Nephron (organoid): ENCODE measurements around the gene SMIM10L2A.
"Not testable (repeated sequence)": the region's sequence is repeated elsewhere in the genome, so short reads cannot be mapped to it uniquely, and the experiment has no call there.

Source experiments
- H3K27ac Mint-ChIP-seq, 3 experiments: 2 replicates each; pipeline ENCODE4 v1.8.0; 2020; ENCODE audit warnings: mixed read lengths in 3 of 3, mild to moderate bottlenecking in 2 of 3, moderate library complexity in 1 of 3
- H3K27me3 Mint-ChIP-seq: 2 replicates; pipeline ENCODE4 v1.8.0; 2021; ENCODE audit warnings: low read depth, mild to moderate bottlenecking, moderate library complexity, mixed read lengths
- H3K36me3 Mint-ChIP-seq: 2 replicates; pipeline ENCODE4 v1.8.0; 2020; ENCODE audit warnings: low read depth, mixed read lengths
- H3K4me1 Mint-ChIP-seq: 2 replicates; pipeline ENCODE4 v1.8.0; 2020; ENCODE audit warnings: mixed read lengths
- H3K4me3 Mint-ChIP-seq, 3 experiments: 2 replicates each; pipeline ENCODE4 v1.8.0; 2020; ENCODE audit warnings: mild to moderate bottlenecking in 3 of 3, mixed read lengths in 3 of 3, moderate library complexity in 2 of 3
- H3K9me3 Mint-ChIP-seq: 2 replicates; pipeline ENCODE4 v1.8.0; 2020; ENCODE audit warnings: mixed read lengths
- TF ChIP-seq, protein P1 (sequence below), 3 experiments: fragments of 200-600 bp; sonication (generic); IDR thresholded peaks; one replicate each; pipeline ENCODE4 v1.5.0; 2021; ENCODE audit warnings: antibody characterized with exemption in 3 of 3; ENCODE audit not compliant: unreplicated experiment in 3 of 3

Gene SMIM10L2A

DNA sequence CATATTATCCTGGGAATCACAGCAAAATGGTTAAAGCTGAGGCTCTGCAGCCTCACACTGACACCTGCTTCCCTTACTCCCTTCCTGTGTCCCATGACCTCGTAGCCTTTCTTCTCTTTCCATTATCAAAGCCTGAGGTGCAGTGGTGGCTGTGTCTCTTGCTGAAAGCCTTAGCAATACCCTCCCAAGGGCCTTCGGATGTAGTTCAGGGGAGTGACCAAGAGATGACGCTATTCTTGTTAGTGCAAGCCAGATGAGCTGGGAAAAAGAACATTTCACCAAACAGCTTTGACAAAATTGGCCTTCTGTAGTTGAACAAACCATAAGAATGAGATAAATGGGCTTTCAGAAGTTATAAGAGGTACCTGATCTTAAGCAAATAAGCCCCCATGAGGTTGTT is 31.6 kb downstream of the SMIM10L2A start:
- H3K36me3 Mint-ChIP-seq = no peaks in the 10 kb centered on the region
- no peak overlapping the region for H3K4me3 Mint-ChIP-seq
- TF ChIP-seq, protein P1, sequence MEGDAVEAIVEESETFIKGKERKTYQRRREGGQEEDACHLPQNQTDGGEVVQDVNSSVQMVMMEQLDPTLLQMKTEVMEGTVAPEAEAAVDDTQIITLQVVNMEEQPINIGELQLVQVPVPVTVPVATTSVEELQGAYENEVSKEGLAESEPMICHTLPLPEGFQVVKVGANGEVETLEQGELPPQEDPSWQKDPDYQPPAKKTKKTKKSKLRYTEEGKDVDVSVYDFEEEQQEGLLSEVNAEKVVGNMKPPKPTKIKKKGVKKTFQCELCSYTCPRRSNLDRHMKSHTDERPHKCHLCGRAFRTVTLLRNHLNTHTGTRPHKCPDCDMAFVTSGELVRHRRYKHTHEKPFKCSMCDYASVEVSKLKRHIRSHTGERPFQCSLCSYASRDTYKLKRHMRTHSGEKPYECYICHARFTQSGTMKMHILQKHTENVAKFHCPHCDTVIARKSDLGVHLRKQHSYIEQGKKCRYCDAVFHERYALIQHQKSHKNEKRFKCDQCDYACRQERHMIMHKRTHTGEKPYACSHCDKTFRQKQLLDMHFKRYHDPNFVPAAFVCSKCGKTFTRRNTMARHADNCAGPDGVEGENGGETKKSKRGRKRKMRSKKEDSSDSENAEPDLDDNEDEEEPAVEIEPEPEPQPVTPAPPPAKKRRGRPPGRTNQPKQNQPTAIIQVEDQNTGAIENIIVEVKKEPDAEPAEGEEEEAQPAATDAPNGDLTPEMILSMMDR (IDR thresholded peaks at IDR 0.05; ENCODE audit: unreplicated experiment in 3 of 3) = no peak
- H3K9me3 Mint-ChIP-seq = peaks cover 16% of the 10 kb centered on the region
- H3K27ac Mint-ChIP-seq = no peak overlapping the region
- peaks cover 5% of the 10 kb centered on the region for H3K4me1 Mint-ChIP-seq
- H3K27me3 Mint-ChIP-seq = no peaks in the 10 kb centered on the region

DNA sequence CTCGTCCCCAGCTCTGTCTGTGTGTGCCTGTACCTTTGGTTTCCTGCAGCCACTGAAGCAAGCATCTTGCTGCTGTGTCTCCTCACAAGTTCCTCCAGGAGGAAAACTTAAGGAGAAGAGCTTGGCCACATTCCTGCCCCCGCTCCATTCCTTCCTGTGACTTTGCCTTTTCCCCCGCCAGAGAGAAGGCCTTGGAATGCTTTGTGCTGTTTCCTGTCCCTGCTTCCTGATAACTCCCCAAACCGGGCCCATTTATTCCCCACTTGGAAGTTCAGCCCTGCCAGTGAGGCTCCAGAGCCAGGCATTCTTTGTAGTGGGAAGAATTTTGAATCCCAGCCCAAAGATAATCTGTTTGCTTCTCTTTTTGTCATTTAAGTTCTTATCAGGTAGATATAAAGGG is 33.1 kb downstream of the SMIM10L2A start:
- Mint-ChIP-seq H3K27ac (peak overlapping the region; percentile 42 to 88 (median 86)), H3K36me3 (no peaks in the 10 kb centered on the region), H3K4me3 (no peak overlapping the region), H3K27me3 (no peaks in the 10 kb centered on the region), H3K4me1 (peaks cover 5% of the 10 kb centered on the region), H3K9me3 (peaks cover 18% of the 10 kb centered on the region)
- TF ChIP-seq, protein P1 (IDR thresholded peaks at IDR 0.05; ENCODE audit: unreplicated experiment in 3 of 3) = no peak

DNA sequence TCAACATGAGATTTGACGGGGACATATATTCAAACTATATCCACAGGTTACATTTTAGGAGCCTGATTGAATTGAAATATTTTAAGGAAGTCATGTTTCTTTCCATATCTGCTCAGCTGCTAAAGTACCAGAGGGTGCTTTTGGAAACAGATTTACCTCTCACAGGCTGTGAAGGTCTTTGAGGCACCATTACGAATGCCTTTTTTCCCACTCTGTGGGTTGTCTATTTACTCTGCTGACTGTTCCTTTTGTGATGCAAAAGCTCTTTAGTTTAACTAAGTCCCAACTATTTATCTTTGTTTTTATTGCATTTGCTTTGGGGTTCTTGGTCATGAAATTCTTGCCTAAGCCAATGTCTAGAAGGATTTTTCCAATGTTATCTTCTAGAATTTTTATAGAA is 40.0 kb downstream of the SMIM10L2A start:
- H3K4me3 Mint-ChIP-seq, H3K4me1 Mint-ChIP-seq, H3K27me3 Mint-ChIP-seq, H3K27ac Mint-ChIP-seq, H3K36me3 Mint-ChIP-seq: not testable (repeated sequence)
- peaks cover 24% of the 10 kb centered on the region for H3K9me3 Mint-ChIP-seq

DNA sequence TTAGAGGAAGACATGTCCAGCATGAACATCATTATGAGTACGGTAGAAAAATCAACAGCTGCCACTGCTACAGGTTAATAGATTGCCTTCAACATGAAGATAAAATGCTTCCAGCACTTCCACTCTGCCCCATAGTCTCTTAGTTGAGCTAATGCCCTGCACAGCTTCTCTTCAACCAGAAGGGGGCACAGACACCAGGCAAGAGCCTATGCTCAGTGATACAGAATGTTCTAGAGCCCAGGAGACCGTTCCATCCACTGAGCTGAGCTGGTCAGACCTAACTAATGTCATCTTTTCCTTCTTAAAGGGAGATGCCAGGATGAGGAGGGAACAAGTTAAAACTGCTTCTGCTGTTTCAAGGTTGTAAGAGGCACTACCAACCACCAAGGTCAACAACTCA is 42.2 kb downstream of the SMIM10L2A start:
- H3K9me3 Mint-ChIP-seq = peaks cover 18% of the 10 kb centered on the region
- H3K27me3 Mint-ChIP-seq = no peaks in the 10 kb centered on the region
- no peak overlapping the region for H3K4me3 Mint-ChIP-seq
- no peaks in the 10 kb centered on the region for H3K36me3 Mint-ChIP-seq
- TF ChIP-seq, protein P1 (IDR thresholded peaks at IDR 0.05; ENCODE audit: unreplicated experiment in 3 of 3) = no peak
- H3K4me1 Mint-ChIP-seq = no peaks in the 10 kb centered on the region
- no peak overlapping the region for H3K27ac Mint-ChIP-seq

DNA sequence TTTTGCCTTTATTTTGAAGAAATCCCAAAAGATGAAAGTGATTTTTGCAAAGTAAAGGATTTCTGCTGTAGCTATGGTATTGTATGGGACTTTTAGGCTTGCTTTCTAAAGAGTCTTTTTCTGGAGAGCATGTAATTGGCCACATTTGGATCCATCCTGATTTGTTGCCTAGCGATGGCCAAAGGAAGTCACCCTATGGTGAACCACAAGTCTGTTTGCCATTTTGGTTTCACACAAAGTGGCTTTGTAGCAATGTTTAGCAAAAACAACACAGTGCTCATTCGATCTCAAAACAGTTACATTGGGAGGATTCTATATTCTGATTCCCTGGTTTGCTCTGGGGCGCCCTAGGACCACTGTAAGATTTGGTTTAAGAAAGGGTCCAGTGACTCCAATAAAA is 54.6 kb downstream of the SMIM10L2A start:
- Mint-ChIP-seq H3K4me3 (no peak overlapping the region), H3K27ac (no peak overlapping the region)
- TF ChIP-seq, protein P1 (IDR thresholded peaks at IDR 0.05; ENCODE audit: unreplicated experiment in 3 of 3) = no peak

DNA sequence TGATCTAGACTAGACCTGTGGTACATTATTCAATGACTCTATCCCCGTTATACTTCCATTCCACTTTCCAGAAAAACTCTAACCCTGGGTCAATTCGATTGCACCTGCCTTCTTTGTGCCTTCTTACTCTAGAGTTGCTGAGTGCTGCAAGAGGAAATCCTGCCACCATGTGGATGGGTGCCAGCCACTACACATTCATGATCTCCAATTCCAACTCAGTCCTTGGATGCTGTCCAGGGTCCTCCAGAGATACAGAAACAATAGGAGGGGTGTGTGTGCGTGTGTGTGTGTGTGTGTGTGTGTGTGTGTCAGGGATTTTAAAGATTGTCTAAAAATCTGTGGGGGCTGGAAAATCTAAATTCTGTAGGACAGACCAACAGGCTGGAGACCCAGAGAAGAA is 55.8 kb downstream of the SMIM10L2A start:
- Mint-ChIP-seq H3K4me1 (no peaks in the 10 kb centered on the region), H3K27ac (no peak overlapping the region), H3K36me3 (no peaks in the 10 kb centered on the region), H3K27me3 (peaks cover 3% of the 10 kb centered on the region), H3K9me3 (peaks cover 2% of the 10 kb centered on the region), H3K4me3 (no peak overlapping the region)
- TF ChIP-seq, protein P1 (IDR thresholded peaks at IDR 0.05; ENCODE audit: unreplicated experiment in 3 of 3) = peak in 1 of 3 experiments; percentile 45

More for the DNA sequence above, 54.6 kb downstream of the SMIM10L2A start:
- peaks cover 2% of the 10 kb centered on the region for H3K9me3 Mint-ChIP-seq
- H3K4me1 Mint-ChIP-seq = no peaks in the 10 kb centered on the region
- H3K36me3 Mint-ChIP-seq = no peaks in the 10 kb centered on the region
- peaks cover 3% of the 10 kb centered on the region for H3K27me3 Mint-ChIP-seq
